Choroid plexus epithelial cell (primary cell): ENCODE data around the gene NAA16.

Experiments used
- DNase-seq: peaks from one replicate; pipeline ENCODE4 v3.0.0-alpha.2; 2010; ENCODE audit warnings: low read depth
- H3K4me3 ChIP-seq: 2 replicates; pipeline ENCODE4 v1.5.1; 2011; ENCODE audit warnings: low read depth, mild to moderate bottlenecking, control low read depth, low read length, moderate library complexity
- CTCF ChIP-seq: conservative IDR thresholded peaks from 2 replicates; pipeline ENCODE4 v1.5.1; 2011; ENCODE audit warnings: low read depth, mild to moderate bottlenecking, control low read depth, inconsistent platforms, low read length, moderate library complexity

Gene NAA16

GRCh38 chr13:41310963-41311405 is at the start of gene NAA16:
NAA16 (plus strand) TSS chr13:41311267; CDS start chr13:41311529, 262 bp downstream.
- no peak for TF ChIP-seq CTCF
- DNase-seq, result peak; percentile 90
- peak within 1 kb of the TSS; percentile 96 for H3K4me3 ChIP-seq

GRCh38 chr13:41263261-41263971 is 47.7 kb upstream of the NAA16 start, which contains the start of gene MTRF1:
MTRF1 (minus strand) TSS chr13:41263576; CDS start chr13:41260907, 2,669 bp downstream.
- peak; percentile 77 for DNase-seq
- TF ChIP-seq CTCF, result no peak
- peak within 1 kb of the TSS; percentile 66 for H3K4me3 ChIP-seq

GRCh38 chr13:41267106-41267505 is 44.0 kb upstream of the NAA16 start:
- H3K4me3 ChIP-seq, result no peak overlapping the region
- DNase-seq, result peak; percentile 40
- TF ChIP-seq CTCF, result no peak

GRCh38 chr13:41268764-41269163 is 42.3 kb upstream of the NAA16 start:
- DNase-seq, result peak; percentile 24

GRCh38 chr13:41271456-41272285 is 39.4 kb upstream of the NAA16 start:
- DNase-seq, result no peak
- no peak for TF ChIP-seq CTCF
- H3K4me3 ChIP-seq, result no peak overlapping the region

More at GRCh38 chr13:41268764-41269163, 42.3 kb upstream of the NAA16 start:
- H3K4me3 ChIP-seq, result no peak overlapping the region
- no peak for TF ChIP-seq CTCF

GRCh38 chr13:41273831-41274441 is 37.1 kb upstream of the NAA16 start:
- no peak for DNase-seq
- no peak for TF ChIP-seq CTCF
- H3K4me3 ChIP-seq, result no peak overlapping the region
